Stimulated activated naive CD8-positive, alpha-beta T cell treated with anti-CD3 and anti-CD28 coated beads, Interleukin-15, amount 100 ng/mL, for 72 hours (primary cell): ENCODE results near the gene PIGO.

Experiments
- ATAC-seq: fragments of 150-1000 bp; cut with Tn5 transposase; 2 replicates; pipeline ENCODE4 v1.10.0; 2021; ENCODE audit warnings: mild to moderate bottlenecking, moderate library complexity
- DNase-seq, 2 donors: peaks; one replicate each; pipeline ENCODE4 v3.0.0; 2021 to 2022
- H3K27ac Mint-ChIP-seq, 2 donors: one replicate each; pipeline ENCODE4 v1.8.0; 2022; ENCODE audit warnings: mild to moderate bottlenecking in 2 of 2, mixed read lengths in 2 of 2, moderate library complexity in 2 of 2
- H3K27me3 Mint-ChIP-seq: one replicate; pipeline ENCODE4 v1.8.0; 2022; ENCODE audit warnings: mixed read lengths
- H3K4me1 Mint-ChIP-seq: one replicate; pipeline ENCODE4 v1.8.0; 2022; ENCODE audit warnings: mild to moderate bottlenecking, mixed read lengths
- H3K4me3 Mint-ChIP-seq, 2 donors: one replicate each; pipeline ENCODE4 v1.8.0; 2022; ENCODE audit warnings: mild to moderate bottlenecking in 2 of 2, mixed read lengths in 2 of 2, moderate library complexity in 1 of 2
- H3K9me3 Mint-ChIP-seq, 2 donors: one replicate each; pipeline ENCODE4 v1.8.0; 2022; ENCODE audit warnings: mixed read lengths in 2 of 2

PIGO gene

DNA sequence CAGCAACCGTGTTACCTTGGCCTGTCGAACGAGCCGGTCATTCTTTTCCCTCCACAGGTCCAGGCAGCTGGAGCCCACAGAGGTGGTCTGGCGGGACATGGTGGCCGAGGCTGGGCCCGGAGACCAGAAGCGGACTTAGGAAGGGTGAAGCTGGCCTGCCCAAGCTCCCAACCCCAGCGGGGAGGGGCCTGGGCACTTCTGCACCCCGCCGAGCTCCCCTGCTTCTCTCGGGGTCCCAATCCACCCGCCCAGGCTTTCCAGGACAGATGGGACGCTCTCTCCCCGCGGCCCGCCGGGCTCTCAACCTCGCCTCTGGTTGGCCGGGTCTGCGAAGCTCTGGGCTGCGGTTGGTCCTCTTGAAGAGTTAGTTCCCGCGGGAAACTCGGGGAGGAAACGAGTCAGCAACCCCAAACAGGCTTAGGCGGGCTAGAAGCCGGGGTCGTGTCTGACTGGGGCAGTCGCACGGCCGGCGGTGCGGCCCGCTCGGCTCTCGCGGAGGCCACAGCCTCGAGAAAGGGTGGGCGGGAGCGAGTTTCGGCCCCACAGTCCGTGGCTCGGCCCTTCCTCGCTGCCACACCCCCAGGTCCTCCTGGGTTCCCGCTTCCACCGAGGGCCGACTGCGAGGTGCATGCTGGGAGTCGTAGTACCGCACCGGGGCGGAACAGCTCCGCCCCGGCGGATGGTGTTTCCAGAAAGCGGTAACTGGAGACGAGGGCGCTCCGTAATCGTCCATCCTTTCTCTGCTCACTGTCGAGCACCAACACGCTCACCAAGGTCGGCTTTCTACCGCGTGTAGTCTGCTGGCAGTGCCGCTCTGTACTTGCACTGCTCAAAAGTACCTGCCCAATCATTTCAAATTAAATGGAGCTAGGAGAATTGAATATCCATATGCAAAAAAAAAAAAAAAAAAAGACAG lies 16.7 kb downstream of the PIGO start, which contains the start of gene FANCG:
FANCG (minus strand) TSS at position 517 of the 916 bp plus-strand sequence; CDS start at position 99, 418 bp downstream.
- Mint-ChIP-seq H3K27me3 (no peaks in the 10 kb centered on the region), H3K27ac (peak within 1 kb of the TSS; percentile 97 to 98), H3K4me3 (peak within 1 kb of the TSS; percentile 98), H3K4me1 (peaks cover 39% of the 10 kb centered on the region), H3K9me3 (no peaks in the 10 kb centered on the region)
- ATAC-seq, result peak; percentile 92
- DNase-seq, result peak; percentile 81 to 87

DNA sequence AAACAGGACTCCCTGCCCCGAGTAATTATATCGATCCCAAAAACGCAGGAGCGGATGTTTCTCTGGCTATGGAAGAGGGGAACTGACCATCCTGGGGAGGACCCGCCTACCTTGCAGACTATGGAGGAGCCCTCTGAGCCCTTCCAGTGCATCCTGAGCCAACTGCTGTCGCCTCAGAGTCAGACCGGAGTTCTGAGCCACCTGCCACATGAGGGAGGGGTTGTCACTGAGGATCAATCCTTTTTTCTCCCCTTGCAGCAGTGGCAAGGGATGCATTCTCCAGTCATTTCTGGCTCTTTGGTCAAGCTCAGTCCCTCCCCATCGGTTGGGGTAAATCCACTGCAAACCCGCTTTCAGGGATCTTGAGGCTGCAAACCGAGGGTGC lies 17.4 kb downstream of the PIGO start:
- H3K27ac Mint-ChIP-seq, result peak overlapping the region; percentile 48 to 76
- no peak for DNase-seq
- peaks cover 42% of the 10 kb centered on the region for H3K4me1 Mint-ChIP-seq
- H3K9me3 Mint-ChIP-seq, result no peaks in the 10 kb centered on the region
- H3K4me3 Mint-ChIP-seq, result peak overlapping the region; percentile 98
- ATAC-seq, result peak; percentile 8
- H3K27me3 Mint-ChIP-seq, result no peaks in the 10 kb centered on the region

DNA sequence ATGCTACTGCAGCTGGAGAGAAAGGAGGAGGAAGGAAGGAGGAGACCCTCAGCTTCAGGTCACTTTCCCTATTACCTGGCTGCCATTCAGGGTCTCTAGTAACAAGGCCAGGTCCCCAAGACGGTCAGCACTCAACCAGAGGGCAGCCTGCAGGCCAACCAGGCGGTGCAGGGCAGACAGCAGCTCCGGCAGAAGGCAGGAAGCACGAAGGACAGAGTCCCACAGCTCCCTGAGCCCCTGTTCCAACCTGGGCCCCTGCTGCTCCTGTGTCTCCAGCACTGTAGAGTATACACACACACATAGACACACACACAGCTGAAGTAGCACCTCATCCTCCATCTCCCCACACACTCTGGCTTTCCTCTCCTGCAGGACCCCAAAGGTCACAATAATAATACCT lies 18.3 kb downstream of the PIGO start:
- no peaks in the 10 kb centered on the region for H3K27me3 Mint-ChIP-seq
- ATAC-seq, result no peak
- peak overlapping the region; percentile 98 for H3K4me3 Mint-ChIP-seq
- no peaks in the 10 kb centered on the region for H3K9me3 Mint-ChIP-seq
- DNase-seq, result no peak
- no peak overlapping the region for H3K27ac Mint-ChIP-seq
- peaks cover 52% of the 10 kb centered on the region for H3K4me1 Mint-ChIP-seq

DNA sequence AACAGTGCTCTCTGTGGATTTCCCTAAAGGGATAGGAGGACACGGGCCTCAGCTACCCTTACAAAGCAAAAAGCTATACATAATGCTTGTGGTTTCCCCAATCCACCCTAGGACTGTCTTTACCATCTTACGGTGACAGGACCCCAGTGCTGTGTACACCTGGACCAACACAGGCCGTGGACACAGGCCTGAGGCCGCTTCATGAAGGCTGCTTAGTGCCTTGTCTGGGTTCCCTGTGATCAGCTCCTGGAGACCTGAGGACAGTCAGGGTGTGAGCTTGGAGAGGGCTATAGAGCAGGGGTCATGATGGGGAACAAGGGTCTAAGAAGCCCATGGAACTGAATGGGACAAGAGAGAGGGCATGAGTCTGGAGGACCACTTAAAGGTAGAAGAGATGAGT lies 19.5 kb downstream of the PIGO start:
- Mint-ChIP-seq H3K27ac (no peak overlapping the region), H3K27me3 (no peaks in the 10 kb centered on the region), H3K9me3 (no peaks in the 10 kb centered on the region), H3K4me1 (peaks cover 58% of the 10 kb centered on the region), H3K4me3 (no peak overlapping the region)
- DNase-seq (no peak), ATAC-seq (no peak)

DNA sequence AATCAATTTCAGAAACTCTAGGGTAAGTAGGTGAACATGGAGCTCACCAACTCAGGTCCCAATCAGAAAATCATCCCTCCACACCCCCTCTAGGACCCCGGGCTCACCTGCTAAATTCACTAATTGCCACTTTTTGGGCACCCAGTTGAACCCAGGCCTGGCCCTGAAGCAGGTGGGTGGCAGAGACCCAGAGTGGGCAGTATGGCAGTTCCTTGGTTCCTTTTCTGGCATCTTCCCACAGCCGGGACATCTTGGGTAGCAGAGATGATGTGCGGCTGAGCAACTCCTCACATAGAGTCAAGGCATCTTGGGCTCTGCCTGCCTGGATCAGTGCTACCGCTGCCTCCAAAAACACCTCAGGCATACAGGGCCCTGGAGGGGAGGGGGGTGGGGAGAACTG lies 21.0 kb downstream of the PIGO start:
- ATAC-seq, result no peak
- peaks cover 68% of the 10 kb centered on the region for H3K4me1 Mint-ChIP-seq

DNA sequence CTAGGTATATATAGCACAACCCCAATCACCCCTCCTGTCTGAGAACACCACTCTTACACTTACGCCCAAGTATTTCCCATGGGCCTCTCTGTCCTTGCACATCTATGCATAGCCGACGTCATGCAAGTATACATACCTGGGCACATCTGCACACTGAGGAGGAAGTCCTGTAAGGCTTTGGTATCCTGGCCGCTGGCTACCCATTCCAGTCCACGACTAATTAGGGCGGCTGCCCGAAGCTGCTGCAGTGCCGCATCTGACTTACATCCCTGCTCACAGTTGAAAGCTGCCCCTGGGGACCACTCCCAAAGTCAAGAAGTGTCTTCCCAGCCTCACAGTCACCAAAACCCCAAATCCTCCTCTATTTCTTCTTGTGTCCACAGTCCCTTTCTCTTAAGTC lies 21.6 kb downstream of the PIGO start:
- H3K4me3 Mint-ChIP-seq, result no peak overlapping the region

More for the DNA sequence above, 21.0 kb downstream of the PIGO start:
- Mint-ChIP-seq H3K9me3 (no peaks in the 10 kb centered on the region), H3K27ac (no peak overlapping the region), H3K27me3 (no peaks in the 10 kb centered on the region), H3K4me3 (no peak overlapping the region)
- no peak for DNase-seq

DNA sequence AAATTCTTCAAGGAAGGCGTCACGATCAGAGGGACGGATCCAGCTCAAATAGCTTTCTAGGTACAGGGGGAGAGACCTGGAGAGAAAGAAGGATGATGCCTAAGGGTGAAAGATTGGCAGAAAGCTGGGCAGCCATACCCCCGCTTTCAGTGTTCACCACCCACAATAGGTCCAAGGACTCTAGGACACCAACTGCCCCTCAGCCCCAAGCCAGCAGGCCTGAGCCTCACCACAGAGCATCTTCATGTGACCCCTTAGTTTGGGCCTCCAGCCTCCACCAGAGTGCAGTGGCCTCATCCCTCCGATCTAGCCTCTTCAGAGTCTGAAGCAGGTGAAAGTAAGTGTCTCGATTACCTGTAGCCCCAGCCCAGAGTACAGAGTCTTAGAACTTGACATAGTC lies 22.2 kb downstream of the PIGO start:
- no peak overlapping the region for H3K27ac Mint-ChIP-seq
- ATAC-seq, result no peak
- H3K4me3 Mint-ChIP-seq, result no peak overlapping the region
- no peaks in the 10 kb centered on the region for H3K9me3 Mint-ChIP-seq
- H3K27me3 Mint-ChIP-seq, result no peaks in the 10 kb centered on the region
- DNase-seq, result no peak
- peaks cover 74% of the 10 kb centered on the region for H3K4me1 Mint-ChIP-seq

More for the DNA sequence above, 21.6 kb downstream of the PIGO start:
- no peak for ATAC-seq
- Mint-ChIP-seq H3K27me3 (no peaks in the 10 kb centered on the region), H3K27ac (no peak overlapping the region), H3K4me1 (peaks cover 68% of the 10 kb centered on the region), H3K9me3 (no peaks in the 10 kb centered on the region)
- DNase-seq, result no peak

DNA sequence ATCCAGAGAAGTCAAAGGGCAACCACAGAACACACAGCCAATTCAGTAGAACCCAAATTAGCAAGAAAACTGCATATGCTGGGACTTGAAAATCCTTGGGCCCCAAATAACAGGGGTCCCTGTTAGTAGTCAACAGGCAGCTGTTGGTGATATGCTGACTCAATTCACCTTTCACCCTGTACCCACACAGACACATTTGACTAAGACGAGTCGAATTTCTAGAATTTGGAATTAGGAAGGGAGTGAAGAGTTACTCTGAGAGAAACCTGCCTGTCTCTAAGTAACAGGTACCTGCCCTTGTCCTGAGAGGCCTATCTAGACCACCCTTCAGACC lies 23.1 kb downstream of the PIGO start:
- Mint-ChIP-seq H3K9me3 (no peaks in the 10 kb centered on the region), H3K27me3 (no peaks in the 10 kb centered on the region), H3K27ac (no peak overlapping the region), H3K4me1 (peaks cover 74% of the 10 kb centered on the region), H3K4me3 (peak overlapping the region; percentile 94)
- ATAC-seq (no peak), DNase-seq (no peak)

DNA sequence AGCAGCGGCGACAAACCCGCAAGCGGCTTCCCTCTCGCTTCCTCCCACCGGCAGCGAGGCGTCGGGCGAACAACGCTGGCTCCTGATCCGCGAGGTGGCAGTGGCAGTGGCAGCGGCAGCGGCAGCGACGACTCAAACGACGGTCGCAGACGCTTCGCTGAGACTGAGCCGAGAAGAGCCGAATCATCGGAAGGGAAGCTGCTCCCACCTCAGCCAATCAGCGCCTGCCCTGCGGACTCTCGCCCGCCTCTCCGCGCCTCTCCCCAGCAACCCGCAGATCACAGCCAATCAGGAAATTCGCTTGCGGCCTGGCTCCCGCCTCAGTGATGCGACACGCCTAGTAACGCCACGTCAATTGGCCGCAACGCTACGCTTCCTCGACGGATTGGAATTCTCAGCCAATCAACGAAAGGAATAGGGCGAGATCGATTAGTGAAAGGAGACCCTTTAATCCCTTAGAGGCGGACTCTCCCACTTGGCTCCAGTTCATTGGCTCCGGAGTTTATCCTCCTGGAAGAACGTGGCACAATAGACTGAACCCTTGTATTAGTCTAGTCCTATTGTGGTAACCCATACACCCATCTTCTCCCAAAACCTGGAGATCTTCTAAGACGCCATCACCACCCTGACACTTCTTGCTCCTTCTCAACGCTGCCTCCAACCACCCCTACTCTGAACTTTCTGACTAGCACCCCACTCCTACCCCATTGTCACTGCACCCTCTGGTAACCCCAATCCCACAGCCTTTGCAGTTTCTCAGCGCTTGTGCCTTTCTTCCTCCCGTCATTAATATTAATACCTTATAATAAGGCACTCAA lies 23.7 kb downstream of the PIGO start, which contains the start of gene VCP:
VCP (minus strand) TSS at position 165 of the 818 bp plus-strand sequence. CDS start 272 bp downstream, outside the sequence.
- H3K4me1 Mint-ChIP-seq, result peaks cover 74% of the 10 kb centered on the region
- no peaks in the 10 kb centered on the region for H3K27me3 Mint-ChIP-seq
- peak; percentile 92 for ATAC-seq

DNA sequence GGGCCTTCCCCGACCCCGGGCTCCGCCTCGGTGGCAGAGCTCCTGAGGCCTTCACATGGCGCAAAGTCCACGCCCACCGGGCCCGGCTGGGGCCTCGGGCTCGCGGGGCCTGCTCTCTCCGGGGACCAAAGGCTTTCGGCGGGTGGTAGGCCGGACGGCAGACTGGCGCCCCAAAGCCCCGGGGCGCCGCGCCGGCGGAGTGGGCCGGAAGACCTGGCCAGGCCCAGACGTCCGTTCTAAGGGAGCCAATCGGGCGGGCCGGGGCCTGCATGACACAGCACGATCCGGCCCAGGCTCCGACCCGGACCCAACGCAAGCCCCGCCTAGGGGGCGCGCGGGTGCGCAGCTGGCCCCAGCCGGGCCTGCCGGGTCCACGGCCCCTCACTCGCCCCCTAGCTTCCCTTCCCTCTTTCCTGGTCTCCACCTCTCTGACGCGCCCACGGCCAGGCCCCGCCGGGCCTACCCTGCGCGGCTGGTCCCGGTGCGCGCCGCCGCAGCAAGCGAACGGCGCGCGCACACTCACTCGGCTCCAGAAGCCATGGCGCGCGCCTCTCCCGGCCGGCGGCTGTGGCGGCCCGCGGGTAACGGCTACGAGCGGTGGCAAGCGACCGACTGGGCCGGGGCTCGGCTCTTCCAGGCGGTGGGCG lies 24.5 kb downstream of the PIGO start:
- H3K4me1 Mint-ChIP-seq, result peaks cover 74% of the 10 kb centered on the region
- ATAC-seq (peak; percentile 79), DNase-seq (peak; percentile 85 to 87)
- H3K27me3 Mint-ChIP-seq, result no peaks in the 10 kb centered on the region
- no peaks in the 10 kb centered on the region for H3K9me3 Mint-ChIP-seq
- H3K4me3 Mint-ChIP-seq, result peak overlapping the region; percentile 94
- H3K27ac Mint-ChIP-seq, result peak overlapping the region; percentile 96 to 98

More for the DNA sequence above, 23.7 kb downstream of the PIGO start, which contains the start of gene VCP:
- Mint-ChIP-seq H3K9me3 (no peaks in the 10 kb centered on the region), H3K27ac (peak within 1 kb of the TSS; percentile 96 to 98), H3K4me3 (peak within 1 kb of the TSS; percentile 94)
- DNase-seq, result peak; percentile 96 to 99

DNA sequence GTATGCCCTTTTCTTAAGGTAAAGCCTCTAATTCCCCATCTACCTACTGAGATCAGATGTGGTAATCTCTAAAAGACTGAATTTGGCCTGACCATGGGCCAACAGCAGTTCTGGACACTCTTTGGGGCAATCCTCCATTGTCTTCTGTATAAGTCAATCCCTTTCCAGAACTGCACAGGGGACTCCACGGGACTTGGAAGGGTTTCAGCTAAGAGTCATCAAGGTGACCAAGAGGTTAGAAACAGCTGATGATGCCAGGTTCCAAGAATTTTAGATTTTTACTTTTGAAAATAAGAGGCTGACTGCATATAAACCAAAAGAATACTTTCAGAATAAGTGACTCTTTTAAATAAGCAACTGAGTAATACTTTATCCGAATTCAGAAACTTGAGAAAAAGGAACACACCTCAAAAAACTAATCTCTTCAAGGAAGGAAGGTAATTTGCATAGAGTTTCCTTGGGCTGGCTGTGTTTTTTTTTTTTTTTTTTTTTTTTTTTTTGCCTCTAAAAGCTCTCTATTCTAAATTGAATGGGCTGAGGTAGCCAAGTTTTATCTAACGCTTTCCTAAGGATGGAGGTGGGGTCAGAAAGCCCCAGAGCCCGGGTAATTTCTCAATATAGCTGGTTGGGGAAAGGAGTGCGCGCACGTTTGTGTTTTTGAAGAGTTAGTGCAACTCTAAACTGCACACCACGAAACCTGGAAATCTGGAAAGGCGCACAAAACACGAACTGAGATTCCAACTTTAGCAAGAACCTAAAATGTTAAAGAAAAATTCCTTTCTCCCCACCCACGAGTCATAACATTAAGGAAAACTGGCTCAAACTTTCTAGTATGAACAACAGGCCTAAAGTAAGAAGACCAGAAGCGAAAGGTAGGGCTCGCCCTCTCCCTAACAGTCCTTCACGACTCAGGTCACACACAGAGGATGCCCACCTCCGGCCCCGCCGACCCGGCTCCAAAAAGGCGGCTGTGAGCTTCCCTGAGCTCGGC lies 25.3 kb downstream of the PIGO start:
- ATAC-seq (no peak), DNase-seq (no peak)
- no peaks in the 10 kb centered on the region for H3K27me3 Mint-ChIP-seq
- no peaks in the 10 kb centered on the region for H3K9me3 Mint-ChIP-seq
- peak overlapping the region; percentile 96 to 98 for H3K27ac Mint-ChIP-seq
- peaks cover 71% of the 10 kb centered on the region for H3K4me1 Mint-ChIP-seq
- peak overlapping the region; percentile 94 for H3K4me3 Mint-ChIP-seq

DNA sequence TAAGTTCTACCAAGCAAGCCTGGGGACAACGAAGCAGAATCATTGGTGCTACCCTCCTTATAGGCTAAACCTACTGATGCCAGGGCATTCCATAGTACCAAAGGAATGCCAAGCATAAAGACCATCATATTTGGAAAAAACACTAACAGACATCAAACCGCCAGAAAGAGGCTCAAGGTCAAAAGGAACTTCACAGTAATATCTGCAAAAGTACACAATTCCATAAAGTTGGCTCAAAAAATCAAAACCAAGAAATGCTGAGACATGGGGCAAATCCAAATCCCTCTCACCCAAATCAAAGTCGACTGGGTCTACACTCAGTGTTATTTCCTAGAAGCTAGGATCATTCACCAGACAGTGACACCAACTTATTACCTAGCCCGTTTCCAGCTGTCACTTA lies 27.4 kb downstream of the PIGO start:
- H3K9me3 Mint-ChIP-seq, result no peaks in the 10 kb centered on the region

DNA sequence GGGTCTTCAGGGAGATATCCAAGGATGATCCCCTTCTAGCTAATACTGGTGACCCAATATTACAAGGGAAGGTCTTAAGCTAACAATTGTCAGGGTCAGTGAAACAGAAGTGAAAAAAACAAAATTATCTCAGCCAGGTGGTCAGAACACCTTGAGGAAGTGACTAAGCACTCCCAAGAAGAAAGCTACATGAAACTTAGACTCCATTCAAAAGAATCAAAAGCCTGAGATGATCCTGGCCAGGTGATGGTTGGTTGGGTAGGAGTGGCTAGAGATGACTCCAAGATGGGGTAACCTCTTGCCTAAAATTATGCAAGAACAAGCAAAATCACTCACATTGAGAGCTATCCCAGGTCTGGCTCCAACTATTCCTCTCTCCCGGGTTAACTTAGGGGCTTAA lies 29.3 kb downstream of the PIGO start:
- no peak overlapping the region for H3K4me3 Mint-ChIP-seq
- ATAC-seq (no peak), DNase-seq (no peak)
- H3K27ac Mint-ChIP-seq, result peak overlapping the region in 1 of 2 donors; percentile 27
- H3K27me3 Mint-ChIP-seq, result no peaks in the 10 kb centered on the region
- peaks cover 54% of the 10 kb centered on the region for H3K4me1 Mint-ChIP-seq
- no peaks in the 10 kb centered on the region for H3K9me3 Mint-ChIP-seq

More for the DNA sequence above, 27.4 kb downstream of the PIGO start:
- peak overlapping the region in 1 of 2 donors; percentile 9 for H3K4me3 Mint-ChIP-seq
- peaks cover 63% of the 10 kb centered on the region for H3K4me1 Mint-ChIP-seq
- no peak overlapping the region for H3K27ac Mint-ChIP-seq
- H3K27me3 Mint-ChIP-seq, result no peaks in the 10 kb centered on the region
- DNase-seq (no peak), ATAC-seq (no peak)

DNA sequence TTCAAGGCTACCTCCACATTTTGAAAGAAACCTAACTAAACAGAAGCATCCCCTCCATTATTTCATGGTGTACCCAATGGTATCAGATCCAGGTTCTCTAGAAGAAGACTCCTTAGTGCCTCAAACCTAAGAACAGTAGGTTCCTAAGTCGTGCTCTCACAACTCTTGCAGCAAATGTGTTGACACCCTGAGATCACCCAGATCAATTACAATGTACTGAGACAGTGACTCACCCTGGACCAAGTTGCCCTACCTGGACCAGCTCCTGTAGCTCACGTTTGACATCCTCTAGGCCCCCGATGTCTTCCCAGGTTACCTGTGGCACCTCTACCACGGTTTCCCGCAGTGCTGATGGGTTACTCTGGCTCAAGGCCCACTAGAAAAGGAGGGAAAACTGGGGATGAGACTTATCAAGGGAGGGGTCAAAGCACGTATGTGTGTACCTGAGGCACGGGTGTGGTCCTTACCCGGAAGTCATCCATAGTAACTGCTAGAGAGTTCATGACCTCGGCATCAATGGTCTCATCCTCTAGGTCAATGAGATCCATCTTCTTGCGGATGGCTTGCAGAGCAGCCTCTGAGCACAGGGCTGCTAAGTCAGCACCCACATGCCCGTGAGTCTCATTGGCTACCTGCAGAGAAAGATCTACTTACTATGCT lies 35.7 kb downstream of the PIGO start:
- Mint-ChIP-seq H3K4me1 (peaks cover 6% of the 10 kb centered on the region), H3K27ac (no peak overlapping the region), H3K27me3 (no peaks in the 10 kb centered on the region), H3K9me3 (no peaks in the 10 kb centered on the region), H3K4me3 (no peak overlapping the region)
- ATAC-seq (no peak), DNase-seq (no peak)
